SU-DHL-6 (cell line): ENCODE measurements around the gene HIVEP2.

Experiments
- H2AFZ ChIP-seq: fragments of 200-600 bp; sonication (generic); 2 replicates; pipeline ENCODE4 v1.6.1; 2014; ENCODE audit warnings: low read depth, mild to moderate bottlenecking, moderate library complexity, mixed read lengths, antibody characterized with exemption, low read length; ENCODE audit not compliant: severe bottlenecking
- H3F3A ChIP-seq: fragments of 200-600 bp; shearing (Covaris generic); 2 replicates; pipeline ENCODE4 v1.6.0; 2016; ENCODE audit warnings: antibody characterized with exemption, mild to moderate bottlenecking; ENCODE audit not compliant: insufficient read depth
- H3K27ac ChIP-seq: fragments of 200-600 bp; sonication (generic); 2 replicates; pipeline ENCODE4 v1.5.1; 2016; ENCODE audit warnings: low read depth, mild to moderate bottlenecking, low read length, moderate library complexity, mixed read lengths
- H3K27me3 ChIP-seq: fragments of 200-600 bp; sonication (generic), shearing (Covaris generic); 2 replicates; pipeline ENCODE4 v1.6.0; 2014; ENCODE audit warnings: mild to moderate bottlenecking, low read length
- H3K36me3 ChIP-seq: fragments of 200-600 bp; sonication (generic); 2 replicates; pipeline ENCODE4 v1.6.1; 2014; ENCODE audit warnings: mild to moderate bottlenecking, low read length, mixed read lengths
- H3K4me2 ChIP-seq: fragments of 300-600, 200-600 bp; shearing (Covaris generic), sonication (generic); 2 replicates; pipeline ENCODE4 v1.6.0; 2014; ENCODE audit warnings: low read length, low read depth, mild to moderate bottlenecking; ENCODE audit not compliant: poor library complexity, severe bottlenecking
- H3K4me3 ChIP-seq: fragments of 200-600 bp; sonication (generic); 2 replicates; pipeline ENCODE4 v1.5.1; 2014; ENCODE audit warnings: antibody characterized with exemption, low read length, mild to moderate bottlenecking, mixed read lengths; ENCODE audit not compliant: insufficient read depth, poor library complexity, severe bottlenecking
- H3K79me2 ChIP-seq: fragments of 200-600 bp; sonication (generic); 2 replicates; pipeline ENCODE4 v1.6.1; 2014; ENCODE audit warnings: mild to moderate bottlenecking, low read length, moderate library complexity; ENCODE audit not compliant: insufficient read depth
- H3K9ac ChIP-seq: fragments of 200-600 bp; sonication (generic); 2 replicates; pipeline ENCODE4 v1.7.0; 2014; ENCODE audit warnings: mild to moderate bottlenecking, low read length
- H3K9me2 ChIP-seq: fragments of 200-600 bp; sonication (generic); replicated peaks from 2 replicates; pipeline ENCODE4 v1.6.1; 2014; ENCODE audit warnings: low read length; ENCODE audit not compliant: insufficient read depth
- H3K9me3 ChIP-seq: fragments of 200-600 bp; sonication (generic); 2 replicates; pipeline ENCODE4 v1.6.1; 2014; ENCODE audit warnings: low read length, mixed read lengths; ENCODE audit not compliant: insufficient read depth
- H4K20me1 ChIP-seq: fragments of 200-600 bp; sonication (generic); 2 replicates; pipeline ENCODE4 v1.6.1; 2014; ENCODE audit warnings: low read depth, mild to moderate bottlenecking, antibody characterized with exemption, low read length, moderate library complexity, mixed read lengths
- EZH2phosphoT487 ChIP-seq: fragments of 200-600 bp; sonication (generic), shearing (Covaris generic); conservative IDR thresholded peaks from 2 replicates; pipeline ENCODE4 v1.6.1; 2018; ENCODE audit warnings: mild to moderate bottlenecking, antibody characterized with exemption, low read length, moderate library complexity, mixed read lengths
- TF ChIP-seq, protein P1 (sequence below): fragments of 200-600 bp; sonication (generic); IDR thresholded peaks from one replicate; pipeline ENCODE4 v1.5.1; 2017; ENCODE audit warnings: antibody characterized with exemption, mild to moderate bottlenecking, low read length, moderate library complexity; ENCODE audit not compliant: insufficient read depth, poor library complexity, severe bottlenecking

HIVEP2 gene

DNA sequence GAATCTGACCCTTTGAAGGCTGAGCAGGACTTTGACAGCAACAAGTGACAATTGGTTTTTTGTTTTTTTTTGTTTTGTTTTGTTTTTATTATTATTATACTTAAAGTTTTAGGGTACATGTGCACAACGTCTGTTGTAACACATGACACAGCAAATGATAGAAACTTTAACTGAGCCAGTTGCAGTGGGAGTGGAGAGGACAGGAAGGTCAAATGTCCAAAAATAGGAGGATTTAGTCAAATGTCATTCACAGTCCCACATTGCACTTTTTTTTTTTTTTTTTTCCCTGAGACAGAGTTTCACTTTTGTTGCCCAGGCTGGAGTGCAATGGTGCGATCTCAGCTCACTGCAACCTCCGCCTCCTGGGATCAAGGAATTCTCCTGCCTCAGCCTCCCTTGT, 223.0 kb downstream of the HIVEP2 start:
- H3K79me2 ChIP-seq, result no peaks in the 10 kb centered on the region
- no peak overlapping the region for H3K9ac ChIP-seq
- TF ChIP-seq EZH2phosphoT487, result no peak
- TF ChIP-seq, protein P1, sequence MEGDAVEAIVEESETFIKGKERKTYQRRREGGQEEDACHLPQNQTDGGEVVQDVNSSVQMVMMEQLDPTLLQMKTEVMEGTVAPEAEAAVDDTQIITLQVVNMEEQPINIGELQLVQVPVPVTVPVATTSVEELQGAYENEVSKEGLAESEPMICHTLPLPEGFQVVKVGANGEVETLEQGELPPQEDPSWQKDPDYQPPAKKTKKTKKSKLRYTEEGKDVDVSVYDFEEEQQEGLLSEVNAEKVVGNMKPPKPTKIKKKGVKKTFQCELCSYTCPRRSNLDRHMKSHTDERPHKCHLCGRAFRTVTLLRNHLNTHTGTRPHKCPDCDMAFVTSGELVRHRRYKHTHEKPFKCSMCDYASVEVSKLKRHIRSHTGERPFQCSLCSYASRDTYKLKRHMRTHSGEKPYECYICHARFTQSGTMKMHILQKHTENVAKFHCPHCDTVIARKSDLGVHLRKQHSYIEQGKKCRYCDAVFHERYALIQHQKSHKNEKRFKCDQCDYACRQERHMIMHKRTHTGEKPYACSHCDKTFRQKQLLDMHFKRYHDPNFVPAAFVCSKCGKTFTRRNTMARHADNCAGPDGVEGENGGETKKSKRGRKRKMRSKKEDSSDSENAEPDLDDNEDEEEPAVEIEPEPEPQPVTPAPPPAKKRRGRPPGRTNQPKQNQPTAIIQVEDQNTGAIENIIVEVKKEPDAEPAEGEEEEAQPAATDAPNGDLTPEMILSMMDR, result no peak
- H3K36me3 ChIP-seq, result no peaks in the 10 kb centered on the region
- no peaks in the 10 kb centered on the region for H3K9me2 ChIP-seq
- H2AFZ ChIP-seq, result no peak overlapping the region
- H3K27me3 ChIP-seq, result no peaks in the 10 kb centered on the region
- H3K4me3 ChIP-seq, result no peak overlapping the region
- no peaks in the 10 kb centered on the region for H4K20me1 ChIP-seq
- no peaks in the 10 kb centered on the region for H3F3A ChIP-seq
- H3K9me3 ChIP-seq, result no peaks in the 10 kb centered on the region
- no peak overlapping the region for H3K4me2 ChIP-seq
- H3K27ac ChIP-seq, result no peak overlapping the region

DNA sequence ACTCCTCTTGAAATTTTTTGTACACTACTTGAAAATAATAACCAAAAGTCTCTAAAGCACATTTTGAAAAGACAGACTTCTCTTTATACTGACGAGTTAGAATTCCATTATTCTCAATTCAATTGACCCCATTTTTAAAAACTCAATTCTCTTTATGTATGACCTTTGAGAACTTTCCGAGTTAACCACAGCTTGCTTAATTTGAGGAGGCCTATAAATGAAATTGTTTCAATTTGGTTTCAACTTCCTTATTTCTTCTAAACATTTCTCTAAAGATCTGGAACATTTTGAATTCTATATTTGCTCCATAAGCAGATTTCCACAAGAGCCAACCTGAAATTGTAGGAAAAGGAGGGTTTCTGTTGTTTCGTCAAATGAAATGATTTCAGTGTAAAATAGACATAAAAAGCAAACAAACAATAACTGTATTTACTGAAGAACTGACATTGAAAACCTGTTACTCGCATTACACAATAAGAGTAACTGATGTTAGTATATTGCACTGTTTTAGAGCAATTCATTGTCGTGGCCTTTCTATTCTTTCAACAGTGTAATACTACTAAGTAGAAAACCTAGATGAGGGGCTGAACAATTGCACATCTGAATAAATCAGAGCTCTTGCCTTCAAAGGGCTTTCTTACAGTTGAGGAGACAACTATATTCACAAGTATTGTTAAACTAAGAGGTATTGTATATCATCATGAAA, 223.6 kb downstream of the HIVEP2 start:
- H3K36me3 ChIP-seq, result no peaks in the 10 kb centered on the region
- no peaks in the 10 kb centered on the region for H3K9me2 ChIP-seq
- no peak overlapping the region for H3K4me2 ChIP-seq
- H3K27me3 ChIP-seq, result no peaks in the 10 kb centered on the region
- no peak overlapping the region for H3K4me3 ChIP-seq
- no peak overlapping the region for H3K9ac ChIP-seq
- H4K20me1 ChIP-seq, result no peaks in the 10 kb centered on the region
- H3K27ac ChIP-seq, result no peak overlapping the region
- TF ChIP-seq, protein P1, result no peak
- no peak for TF ChIP-seq EZH2phosphoT487
- no peak overlapping the region for H2AFZ ChIP-seq
- H3F3A ChIP-seq, result no peaks in the 10 kb centered on the region
- H3K79me2 ChIP-seq, result no peaks in the 10 kb centered on the region
- no peaks in the 10 kb centered on the region for H3K9me3 ChIP-seq

DNA sequence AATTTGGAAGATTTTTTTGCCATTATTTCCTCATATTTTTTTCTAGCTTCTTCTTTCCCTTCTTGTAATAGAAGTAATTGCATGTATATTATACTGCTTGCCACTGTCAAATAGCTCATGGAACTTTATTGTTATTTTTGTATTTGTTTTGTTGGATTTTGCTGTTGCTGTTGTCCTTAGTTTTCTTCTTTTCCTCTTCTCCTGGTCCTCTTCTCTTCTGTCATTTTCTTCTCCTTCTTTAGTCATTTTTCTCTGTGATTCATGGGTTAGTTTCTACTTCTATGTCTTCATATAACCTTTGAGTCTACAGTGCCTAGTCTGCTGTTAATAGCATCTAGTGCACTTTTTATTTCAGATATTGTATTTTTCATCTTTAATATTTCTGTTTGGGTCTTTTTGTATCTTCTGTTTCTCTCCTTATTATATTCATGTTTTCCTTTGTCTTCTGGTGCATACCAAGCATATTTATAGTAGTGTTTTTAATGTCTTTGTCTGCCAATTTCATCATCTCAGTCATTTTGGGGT, 226.2 kb downstream of the HIVEP2 start:
- H3K27me3 ChIP-seq, result no peaks in the 10 kb centered on the region
- no peaks in the 10 kb centered on the region for H3K79me2 ChIP-seq
- no peak overlapping the region for H3K27ac ChIP-seq
- H3K9me3 ChIP-seq, result no peaks in the 10 kb centered on the region
- no peaks in the 10 kb centered on the region for H4K20me1 ChIP-seq
- H2AFZ ChIP-seq, result no peak overlapping the region
- no peak overlapping the region for H3K4me3 ChIP-seq
- no peak for TF ChIP-seq EZH2phosphoT487
- no peaks in the 10 kb centered on the region for H3F3A ChIP-seq
- no peaks in the 10 kb centered on the region for H3K9me2 ChIP-seq
- no peak overlapping the region for H3K4me2 ChIP-seq
- no peaks in the 10 kb centered on the region for H3K36me3 ChIP-seq
- no peak overlapping the region for H3K9ac ChIP-seq

DNA sequence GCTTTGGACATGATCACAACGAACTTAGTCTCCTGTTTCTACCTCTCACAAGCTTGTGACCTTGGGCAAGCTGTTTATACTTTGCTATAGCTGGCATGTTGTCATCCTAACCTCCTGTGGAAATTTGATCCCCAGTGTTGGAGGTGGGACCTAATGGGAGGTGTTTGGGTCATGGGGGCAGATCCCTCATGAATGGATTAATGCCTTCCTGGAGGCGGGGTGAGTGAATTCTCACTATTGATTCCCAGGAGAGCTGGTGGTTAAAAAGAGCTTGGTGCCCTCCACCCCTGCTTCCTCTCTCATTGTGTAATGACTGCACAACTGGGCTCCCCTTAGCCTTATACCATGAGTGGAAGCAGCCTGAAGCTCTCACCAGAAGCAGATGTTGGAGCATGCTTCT, 228.9 kb downstream of the HIVEP2 start:
- no peak overlapping the region for H3K4me3 ChIP-seq
- no peaks in the 10 kb centered on the region for H3K79me2 ChIP-seq
- no peaks in the 10 kb centered on the region for H3K36me3 ChIP-seq
- no peak overlapping the region for H3K4me2 ChIP-seq
- no peaks in the 10 kb centered on the region for H3F3A ChIP-seq
- H4K20me1 ChIP-seq, result no peaks in the 10 kb centered on the region
- no peak overlapping the region for H2AFZ ChIP-seq
- H3K9me2 ChIP-seq, result no peaks in the 10 kb centered on the region
- no peaks in the 10 kb centered on the region for H3K27me3 ChIP-seq
- H3K27ac ChIP-seq, result no peak overlapping the region
- TF ChIP-seq, protein P1, result no peak
- no peak for TF ChIP-seq EZH2phosphoT487
- H3K9me3 ChIP-seq, result no peaks in the 10 kb centered on the region
- H3K9ac ChIP-seq, result no peak overlapping the region
